GM19463 (cell line): ENCODE measurements around the gene AGBL4.

Experiments used
- ATAC-seq: cut with Tn5 transposase; IDR thresholded peaks from one replicate; pipeline ENCODE4 v1.9.1; 2021; ENCODE audit warnings: mild to moderate bottlenecking, moderate library complexity; ENCODE audit not compliant: unreplicated experiment

Gene AGBL4

DNA sequence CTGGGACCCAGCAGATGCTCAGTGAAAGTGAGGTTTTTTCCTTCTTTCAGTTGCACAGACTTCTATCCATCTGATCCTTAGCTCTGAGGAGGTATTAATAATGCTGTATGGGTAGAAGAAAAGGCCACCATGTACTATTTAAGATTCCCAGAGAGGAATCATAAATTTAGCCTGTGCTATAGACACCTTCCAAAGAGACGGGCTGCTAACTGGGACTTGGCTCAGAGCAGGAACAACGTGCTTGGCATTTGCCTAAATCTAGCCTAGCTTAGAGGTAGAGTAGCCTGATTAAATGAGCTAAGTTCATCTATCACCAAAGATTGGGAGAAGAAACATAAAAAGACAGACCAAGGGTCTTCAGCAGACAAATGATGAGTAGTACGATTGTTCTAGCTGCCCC, 1070.1 kb downstream of the AGBL4 start:
- no peak for ATAC-seq

DNA sequence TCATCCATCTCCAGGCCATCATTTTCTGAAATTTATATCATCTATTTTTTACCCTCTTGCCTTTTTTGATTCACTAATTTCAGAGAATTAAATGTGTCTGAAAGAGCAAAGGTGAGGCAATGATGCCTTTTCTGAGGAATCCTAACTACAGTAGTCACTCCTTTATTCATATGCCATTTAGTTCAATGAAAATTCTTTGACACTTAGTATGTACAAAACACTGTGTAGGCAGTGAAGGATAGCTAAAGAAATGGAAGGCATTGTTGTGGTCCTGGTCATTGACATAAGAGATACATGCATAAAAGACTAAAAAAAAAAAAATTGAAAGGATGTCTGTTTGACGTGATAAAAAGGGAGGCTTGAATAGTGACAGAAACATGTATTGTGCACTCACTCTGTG, 1075.2 kb downstream of the AGBL4 start:
- ATAC-seq = no peak

DNA sequence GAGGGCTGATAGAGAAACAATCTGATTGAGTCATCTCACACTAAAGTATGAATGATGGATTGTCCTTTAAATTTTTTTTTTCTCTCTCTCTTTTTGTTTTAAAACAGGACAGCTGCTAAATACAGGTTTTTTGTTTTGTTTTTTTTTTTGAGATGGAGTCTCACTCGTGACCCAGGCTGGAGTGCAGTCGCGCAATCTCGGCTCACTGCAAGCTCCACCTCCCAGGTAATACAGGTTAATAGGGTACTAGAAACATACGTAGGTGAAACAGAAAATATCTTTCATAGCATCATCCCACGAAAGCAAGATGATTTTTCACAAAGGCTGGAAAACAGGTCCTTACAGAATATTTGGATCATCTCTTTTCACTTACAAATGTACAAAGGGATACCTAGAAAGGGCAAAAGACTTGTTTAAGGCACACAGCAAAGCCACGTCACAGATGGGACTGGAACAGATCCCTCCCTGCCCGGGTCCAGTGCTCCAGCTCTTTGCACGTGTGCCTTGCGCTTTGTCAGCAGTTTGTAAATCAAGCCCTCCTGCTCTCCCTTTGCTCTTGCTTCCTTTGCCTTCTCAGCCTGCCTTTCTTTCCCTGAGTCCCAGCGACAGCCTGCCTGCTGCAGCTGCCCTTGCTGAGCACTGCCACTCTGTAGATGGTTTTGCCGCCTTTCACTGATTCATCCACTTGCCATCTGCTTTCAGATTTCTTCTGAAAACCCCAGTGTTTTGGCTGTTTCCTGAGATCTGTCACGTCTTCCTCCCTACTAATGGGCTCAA, 1075.8 kb downstream of the AGBL4 start:
- ATAC-seq = no peak

DNA sequence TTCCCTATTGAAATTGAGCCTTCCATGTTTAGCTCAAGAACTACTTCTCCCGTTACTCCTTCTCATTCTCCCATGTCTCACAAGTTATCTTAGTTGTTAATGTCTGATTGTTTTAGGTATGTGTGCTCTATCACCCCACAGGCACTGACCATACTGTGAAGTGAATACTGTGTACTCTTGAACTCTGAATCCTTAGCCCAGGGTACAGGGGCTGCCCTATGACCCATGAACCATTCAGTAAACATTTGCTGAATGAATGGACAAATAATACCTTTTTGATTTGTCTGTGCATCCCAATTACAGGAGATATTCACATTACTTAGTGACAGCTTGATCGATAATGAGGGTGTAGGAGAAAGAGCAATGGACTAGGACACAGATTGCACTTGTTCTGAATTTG, 1077.7 kb downstream of the AGBL4 start:
- ATAC-seq = no peak

DNA sequence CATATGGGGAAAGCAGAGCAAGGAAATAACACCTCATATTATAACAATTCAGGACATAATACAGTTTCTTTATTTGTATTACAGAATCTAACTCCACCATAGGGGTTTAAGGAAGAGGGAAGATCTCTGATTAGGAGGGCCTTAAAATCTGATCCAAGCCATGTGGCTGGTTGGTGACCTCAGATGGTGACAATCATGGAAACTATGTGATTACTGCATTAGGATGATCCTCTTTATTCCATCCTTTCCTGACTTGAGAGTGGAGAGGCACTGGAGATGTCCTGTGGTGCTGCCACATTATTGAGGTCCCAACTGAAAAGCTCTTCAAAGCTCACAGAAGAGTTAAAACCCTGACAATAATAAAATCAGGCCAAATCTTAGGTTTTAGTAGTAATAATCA, 1078.9 kb downstream of the AGBL4 start:
- ATAC-seq = no peak

DNA sequence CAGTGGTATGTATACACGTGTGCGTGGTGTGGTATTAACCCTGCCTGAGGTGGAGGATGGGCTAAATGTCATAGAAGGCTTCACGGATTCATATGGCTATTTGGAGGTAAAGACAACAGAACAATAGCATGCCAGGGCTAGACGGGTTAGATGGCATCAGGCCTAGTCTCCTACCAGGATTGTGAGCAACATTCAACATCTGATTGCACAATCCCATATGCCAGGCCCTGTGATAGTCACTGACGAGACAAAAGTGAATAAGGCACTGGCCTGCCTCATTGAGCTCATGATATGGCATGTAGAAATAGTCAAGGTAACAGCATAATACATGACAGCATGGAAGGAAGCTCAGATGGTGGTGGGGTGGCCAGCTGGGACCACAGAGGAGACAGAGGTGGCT, 1079.9 kb downstream of the AGBL4 start:
- no peak for ATAC-seq

DNA sequence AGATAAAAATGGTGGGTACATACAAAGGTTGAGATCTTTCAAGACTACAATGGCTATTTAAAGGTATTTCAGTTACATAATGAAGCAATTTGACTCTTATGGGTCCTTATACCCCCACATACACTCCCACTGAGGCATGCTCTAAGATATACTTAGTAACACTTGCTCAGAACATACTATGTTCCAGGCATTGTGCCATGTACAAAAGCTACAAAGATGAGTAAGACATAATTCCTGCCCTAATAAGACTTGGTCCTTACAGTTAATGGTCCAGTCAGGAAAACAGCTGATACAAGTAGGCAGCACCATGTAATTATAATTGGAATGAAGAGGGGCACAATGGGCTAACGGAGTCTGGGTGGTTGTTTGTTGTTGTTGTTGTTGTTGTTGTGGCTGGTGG, 1080.4 kb downstream of the AGBL4 start:
- ATAC-seq = no peak

DNA sequence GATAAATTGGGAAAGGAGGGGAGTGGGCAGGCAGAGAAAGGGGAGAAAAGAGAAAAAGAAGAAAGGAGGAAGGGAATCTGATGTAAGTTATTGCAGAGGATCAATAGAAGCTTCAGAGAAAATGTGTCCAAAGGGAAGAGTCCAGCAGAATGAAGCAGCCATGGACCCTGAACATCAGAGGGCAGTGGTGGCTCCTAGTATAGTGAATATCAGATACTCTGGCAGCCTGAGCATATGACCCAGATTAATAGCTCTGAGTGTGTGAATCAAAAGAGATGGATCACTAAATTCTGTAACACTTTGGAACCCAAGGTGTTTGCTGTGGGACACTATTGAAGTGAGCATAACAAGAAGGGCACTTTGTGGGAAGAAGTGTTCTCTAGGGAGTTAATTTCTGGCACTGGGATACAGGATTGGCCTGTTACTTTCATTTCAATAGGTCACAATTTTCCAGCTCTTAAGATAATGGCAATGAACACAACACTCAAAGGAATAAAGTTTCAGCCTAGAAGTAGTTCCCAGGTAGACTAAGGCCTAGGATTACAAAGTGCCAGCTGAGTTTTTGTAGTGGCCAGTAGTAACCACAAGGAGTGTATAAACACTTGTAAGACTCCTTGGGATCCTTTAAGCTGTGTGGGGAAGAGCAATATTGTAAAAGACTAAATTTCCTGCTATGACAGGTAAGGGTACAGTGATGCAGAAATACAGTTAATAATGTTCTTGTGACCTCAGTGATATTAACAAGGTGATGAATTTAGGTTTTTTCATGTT, 1082.6 kb downstream of the AGBL4 start:
- ATAC-seq = no peak

DNA sequence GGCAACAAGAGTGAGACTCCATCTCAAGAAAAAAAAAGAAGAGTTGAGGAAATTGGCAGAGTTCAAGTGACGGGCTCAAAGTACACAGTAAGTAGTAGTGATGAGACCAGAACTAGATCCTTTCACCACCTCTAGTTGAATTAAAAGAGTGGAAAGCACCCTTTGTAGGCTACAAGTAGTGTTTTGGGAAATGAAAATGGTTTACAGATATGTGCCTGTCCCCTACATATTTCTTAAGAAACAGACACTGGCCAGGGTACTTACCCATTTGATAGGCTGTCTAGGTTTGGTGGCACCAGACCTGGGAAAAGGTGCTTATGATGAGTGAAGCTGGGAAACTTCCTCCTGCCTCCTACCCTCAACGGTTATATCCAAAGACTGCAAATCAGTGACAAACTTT, 1083.4 kb downstream of the AGBL4 start:
- no peak for ATAC-seq

DNA sequence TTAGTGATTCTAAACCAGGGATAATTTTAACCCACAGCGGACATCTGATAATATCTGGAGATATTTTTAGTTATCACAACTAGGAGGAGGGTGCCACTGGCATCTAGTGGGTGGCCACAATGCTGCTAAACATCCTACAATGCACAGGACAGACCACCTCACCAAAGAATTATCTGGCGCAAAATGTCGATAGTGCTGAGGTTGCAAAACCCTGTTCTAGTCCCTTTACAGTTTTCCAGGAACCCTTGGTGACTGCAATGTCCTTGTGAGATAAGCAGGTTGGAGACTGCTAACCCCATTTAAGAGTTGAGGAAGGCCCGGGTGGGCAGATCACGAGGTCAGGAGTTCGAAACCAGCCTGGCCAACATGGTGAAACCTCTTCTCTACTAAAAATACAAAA, 1083.9 kb downstream of the AGBL4 start:
- ATAC-seq = no peak

DNA sequence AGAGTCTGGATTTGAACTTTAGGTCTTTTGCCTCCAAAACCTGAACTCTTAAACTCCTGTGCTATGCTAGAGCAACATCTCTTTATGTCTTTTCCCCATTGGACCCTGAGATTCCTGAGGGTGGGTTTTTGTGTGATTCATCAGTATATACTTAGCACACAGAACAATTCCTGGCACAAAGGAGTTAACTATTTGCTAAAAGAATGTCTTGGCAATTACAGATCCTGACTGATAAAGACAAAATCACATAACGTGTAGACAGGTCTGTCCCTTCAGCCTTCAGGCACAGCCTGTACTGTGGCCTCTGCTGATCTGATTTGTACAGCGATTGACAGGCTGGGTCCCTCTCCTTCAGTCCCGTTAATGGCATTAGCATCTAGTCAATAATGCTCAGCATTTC, 1084.7 kb downstream of the AGBL4 start:
- no peak for ATAC-seq

DNA sequence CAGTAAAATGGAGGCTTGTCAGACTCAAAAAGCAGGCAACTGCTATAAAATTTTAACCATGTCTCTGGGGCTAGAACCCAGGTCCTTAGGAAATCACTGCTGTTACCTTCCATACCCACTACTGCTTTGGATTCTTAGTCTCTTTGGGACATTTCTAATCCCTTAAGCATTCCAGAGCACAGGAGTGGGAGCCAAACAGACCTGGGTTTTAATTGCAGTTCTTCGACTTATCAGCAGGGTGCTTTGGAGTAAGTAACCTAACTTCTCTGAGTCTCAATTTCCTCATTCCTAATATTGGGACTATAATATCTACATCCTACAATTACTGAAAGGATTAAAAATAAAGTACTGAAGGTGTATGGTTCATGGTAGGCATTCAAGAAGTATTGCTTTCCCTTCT, 1086.0 kb downstream of the AGBL4 start:
- no peak for ATAC-seq

DNA sequence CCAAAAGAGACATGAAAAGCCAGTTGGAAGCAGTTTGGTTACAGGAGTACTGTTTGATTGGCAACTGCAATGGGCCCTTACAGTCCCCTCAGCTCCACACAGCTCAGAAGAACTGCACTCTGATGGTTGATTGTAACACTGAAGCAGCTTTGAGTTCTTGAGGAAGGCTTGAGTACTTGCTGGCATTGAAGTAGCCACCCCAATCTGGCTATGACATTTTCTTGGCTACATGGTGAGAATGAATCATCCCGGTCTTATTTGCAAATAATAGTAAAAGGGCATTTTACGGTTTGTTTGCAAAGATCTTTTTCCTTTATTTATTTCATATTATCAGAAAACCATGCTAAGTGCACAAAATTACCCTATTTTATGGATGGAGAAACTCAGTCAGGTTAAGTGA, 1087.3 kb downstream of the AGBL4 start:
- ATAC-seq = no peak

DNA sequence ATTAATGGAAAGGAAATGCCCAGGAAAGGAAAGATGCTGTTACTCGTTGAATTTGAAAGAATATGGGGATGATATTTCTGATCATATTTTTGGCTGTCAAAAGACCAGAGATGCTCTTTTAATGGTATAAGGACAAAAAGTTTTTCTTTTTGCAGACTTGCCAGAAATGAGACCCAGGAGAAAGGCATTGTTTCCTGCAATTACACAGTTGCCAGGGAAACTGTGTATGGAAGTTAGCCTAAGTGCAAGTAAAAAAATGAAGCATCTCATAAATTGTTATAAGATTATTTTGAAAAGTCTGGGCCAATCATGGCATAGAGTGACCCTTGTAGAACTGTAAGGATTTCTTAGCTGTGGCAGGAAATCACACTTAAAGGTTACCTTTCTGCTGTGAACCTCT, 1091.4 kb downstream of the AGBL4 start:
- no peak for ATAC-seq

DNA sequence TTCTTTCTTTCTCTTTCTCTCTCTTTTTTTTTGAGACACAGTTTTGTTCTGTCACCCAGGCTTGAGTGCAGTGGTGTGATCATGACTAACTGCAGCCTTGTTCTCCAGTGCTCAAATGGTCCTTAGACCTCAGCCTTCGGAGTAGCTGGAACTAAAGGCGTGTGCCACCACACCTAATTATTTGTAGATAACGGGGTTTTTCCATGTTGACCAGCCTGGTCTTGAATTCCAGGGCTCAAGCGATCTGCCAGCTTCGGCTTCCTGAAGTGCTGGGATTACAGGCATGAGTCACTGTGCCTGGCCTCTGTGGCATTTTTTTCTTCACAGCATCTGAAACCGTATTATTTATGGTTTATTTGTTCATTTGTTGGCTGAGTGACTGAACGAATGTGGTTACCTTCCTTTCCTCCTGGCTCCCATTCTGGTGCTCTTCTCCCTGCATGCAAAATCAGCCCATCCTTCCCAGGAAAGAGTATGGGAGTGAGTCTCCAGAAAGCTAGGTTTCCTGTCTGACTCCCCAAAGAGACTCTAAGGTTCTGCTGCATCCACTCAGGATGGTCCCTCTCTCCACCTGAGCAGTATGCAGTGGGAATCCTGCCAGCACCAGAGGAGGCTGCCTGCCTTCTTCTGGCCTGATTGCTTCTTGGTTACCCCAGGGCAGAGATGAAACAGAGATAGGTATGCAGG, 1092.1 kb downstream of the AGBL4 start:
- no peak for ATAC-seq

DNA sequence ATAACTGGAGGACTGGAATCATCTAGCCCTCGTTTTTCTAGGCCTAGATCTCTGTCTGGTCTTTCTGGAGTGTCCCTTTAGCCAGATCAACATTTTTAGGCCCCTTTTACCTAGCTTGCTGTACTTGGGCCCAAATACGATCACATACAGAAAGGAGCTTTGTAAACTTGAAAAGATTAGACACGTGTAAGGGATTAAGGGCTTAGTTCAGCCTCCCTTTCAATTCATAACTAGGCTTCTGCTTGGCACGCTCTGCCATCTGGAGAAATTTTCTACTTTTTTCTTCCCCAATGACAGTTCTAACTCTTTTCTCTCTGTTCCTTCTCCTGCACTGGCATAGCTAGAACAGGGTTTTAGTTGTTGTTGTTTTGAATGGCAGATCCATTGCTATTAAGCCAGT, 1093.7 kb downstream of the AGBL4 start:
- no peak for ATAC-seq

DNA sequence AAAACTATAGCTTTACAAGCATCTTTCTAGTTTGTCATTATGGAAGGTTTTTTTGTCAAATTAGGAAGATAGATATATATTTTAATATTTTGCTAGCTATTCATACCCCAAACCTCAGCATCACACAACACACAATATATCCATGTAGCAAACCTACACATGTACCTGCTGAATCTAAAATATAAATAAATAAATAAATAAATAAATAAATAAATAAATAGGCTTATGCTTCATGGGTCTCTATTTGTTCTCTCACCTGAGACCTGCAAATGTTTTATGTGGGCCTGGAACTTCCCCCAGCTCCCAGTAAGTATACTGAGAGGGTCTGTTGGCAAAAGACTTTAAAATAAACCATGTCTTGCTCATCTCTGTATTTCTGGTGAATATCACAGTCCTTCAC, 1099.7 kb downstream of the AGBL4 start:
- ATAC-seq = no peak

DNA sequence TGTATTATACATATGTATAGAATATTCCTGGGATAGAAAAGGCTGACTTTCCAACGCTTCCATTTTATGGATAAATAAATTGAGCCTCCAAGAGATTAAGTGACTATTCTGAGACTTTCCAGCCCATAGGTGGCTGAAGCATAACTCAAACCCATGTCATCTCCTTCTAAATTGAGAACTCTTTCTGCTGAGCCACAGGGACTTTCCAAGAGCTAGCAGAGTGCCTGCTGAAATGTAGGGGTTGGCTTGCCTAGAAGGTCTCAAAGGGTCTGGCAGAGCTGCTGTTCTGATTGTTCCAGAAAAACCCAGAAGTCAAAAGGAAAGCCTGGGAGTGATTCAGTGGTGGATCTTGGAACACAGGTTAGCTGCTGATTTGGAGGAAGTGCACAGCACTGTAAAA, 1100.6 kb downstream of the AGBL4 start:
- no peak for ATAC-seq

DNA sequence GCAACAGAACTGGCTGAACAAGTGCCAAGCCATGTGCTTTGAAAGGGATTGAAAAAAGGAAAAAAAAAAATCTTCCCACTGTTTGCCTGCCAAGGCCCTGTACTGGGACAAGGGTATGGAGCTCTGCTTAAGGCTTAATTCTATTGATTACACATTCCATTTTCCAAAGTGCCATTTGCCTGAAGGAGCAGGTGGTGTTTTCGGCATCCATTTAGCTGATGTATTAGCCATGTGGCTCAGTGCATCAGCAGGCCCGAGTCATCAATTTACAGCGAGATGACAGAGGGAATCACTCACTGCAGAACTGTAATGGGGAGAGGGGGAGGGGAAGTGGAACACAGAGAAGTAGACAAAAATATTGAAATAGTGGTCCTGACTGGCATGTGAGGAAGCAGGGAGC, 1102.9 kb downstream of the AGBL4 start:
- ATAC-seq = no peak

DNA sequence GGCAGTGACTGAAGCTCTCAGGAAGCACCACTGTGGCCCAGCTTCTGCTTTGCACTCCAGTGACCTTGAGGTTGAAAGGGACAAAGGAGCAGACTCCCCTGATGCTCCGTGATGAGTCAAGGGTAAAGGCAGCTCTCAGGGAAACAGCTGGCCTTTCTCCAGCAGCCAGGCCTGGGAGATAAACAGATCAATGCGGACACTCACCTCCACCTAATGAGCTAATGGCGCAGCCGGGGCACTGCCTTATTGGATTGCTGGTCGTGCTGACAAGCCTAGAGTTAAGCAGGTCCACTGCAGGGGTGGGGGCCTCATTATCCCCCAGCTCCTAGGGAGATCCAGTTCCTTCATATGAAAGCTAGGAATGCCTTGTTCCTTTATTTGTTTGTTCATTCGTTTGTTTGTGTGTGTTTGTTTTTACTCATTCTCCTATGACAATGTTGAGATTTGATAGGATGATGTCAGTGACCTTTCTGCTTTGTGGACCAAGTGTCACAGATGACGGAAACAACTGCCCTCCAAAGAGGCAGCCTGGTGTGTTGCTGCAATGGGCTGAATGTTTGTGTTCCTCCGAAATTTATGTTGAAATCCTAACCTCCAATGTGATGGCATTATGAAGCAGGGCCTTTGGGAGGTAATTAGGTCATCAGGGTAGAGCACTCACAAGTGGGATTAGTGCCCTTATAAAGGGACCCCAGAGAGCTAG, 1105.7 kb downstream of the AGBL4 start:
- ATAC-seq = no peak

DNA sequence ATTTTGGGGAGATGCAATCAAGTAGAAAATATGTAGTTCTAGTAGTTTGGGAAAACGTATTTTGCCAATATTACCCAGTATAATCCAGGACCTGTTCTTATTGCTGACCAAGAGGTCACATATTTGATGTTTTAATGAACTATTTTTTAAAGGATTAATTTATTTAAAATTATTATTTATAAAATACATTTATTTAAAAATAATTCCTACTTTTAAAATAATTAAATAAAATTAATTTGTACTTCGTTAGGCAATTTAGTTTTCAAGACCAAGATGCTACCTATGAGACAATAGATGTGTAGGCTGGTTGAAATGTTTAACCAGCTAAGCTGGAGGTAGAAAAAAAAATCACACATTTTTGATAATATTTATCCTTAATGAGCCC, 1106.7 kb downstream of the AGBL4 start:
- ATAC-seq = no peak
